LNCAP (cell line): Measurements from ENCODE around the gene AZU1.

Source experiments
- TF ChIP-seq, protein P1 (sequence below): fragments of 450-650 bp; IDR thresholded peaks from 2 replicates; pipeline ENCODE4 v1.5.1; 2017; ENCODE audit warnings: mild to moderate bottlenecking

The AZU1 gene

GRCh38 chr19:871446-872265 lies 44.0 kb downstream of the AZU1 start:
- TF ChIP-seq, protein P1, sequence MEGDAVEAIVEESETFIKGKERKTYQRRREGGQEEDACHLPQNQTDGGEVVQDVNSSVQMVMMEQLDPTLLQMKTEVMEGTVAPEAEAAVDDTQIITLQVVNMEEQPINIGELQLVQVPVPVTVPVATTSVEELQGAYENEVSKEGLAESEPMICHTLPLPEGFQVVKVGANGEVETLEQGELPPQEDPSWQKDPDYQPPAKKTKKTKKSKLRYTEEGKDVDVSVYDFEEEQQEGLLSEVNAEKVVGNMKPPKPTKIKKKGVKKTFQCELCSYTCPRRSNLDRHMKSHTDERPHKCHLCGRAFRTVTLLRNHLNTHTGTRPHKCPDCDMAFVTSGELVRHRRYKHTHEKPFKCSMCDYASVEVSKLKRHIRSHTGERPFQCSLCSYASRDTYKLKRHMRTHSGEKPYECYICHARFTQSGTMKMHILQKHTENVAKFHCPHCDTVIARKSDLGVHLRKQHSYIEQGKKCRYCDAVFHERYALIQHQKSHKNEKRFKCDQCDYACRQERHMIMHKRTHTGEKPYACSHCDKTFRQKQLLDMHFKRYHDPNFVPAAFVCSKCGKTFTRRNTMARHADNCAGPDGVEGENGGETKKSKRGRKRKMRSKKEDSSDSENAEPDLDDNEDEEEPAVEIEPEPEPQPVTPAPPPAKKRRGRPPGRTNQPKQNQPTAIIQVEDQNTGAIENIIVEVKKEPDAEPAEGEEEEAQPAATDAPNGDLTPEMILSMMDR, result no peak

DNA sequence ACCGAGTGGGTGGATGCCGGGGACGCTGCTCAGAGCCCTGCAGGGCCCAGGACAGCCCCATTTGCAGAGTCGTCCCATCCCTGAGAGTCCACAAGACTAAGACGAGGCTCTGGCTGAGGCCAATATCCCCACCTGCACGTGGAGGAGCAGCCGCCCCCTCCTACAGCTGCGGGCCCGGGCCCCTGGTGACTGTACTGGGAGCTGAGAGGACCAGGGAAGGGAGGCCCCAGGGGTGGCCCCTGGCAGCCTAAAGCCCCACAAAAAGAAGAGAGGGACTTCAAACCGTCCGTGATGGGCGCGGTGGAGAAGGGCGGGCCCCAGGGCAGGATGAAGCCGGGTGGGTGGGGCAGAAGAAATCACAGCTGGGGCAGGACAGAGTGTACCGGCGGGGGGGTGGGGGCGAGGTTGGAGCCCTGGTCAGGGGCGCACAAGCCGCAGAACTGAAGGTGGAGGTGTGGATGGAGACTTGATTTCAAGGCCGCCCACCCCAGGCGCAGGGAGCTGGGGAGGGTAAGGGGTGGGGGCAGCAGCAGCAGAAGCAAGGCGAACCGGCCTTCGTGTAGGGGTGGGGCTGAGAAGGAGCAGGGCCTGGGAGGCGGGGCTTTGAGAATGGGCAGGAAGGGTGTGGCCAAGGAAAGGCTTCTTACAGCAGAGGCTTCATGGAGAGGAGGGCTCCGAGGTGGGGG lies 44.8 kb downstream of the AZU1 start:
- TF ChIP-seq, protein P1, result no peak

DNA sequence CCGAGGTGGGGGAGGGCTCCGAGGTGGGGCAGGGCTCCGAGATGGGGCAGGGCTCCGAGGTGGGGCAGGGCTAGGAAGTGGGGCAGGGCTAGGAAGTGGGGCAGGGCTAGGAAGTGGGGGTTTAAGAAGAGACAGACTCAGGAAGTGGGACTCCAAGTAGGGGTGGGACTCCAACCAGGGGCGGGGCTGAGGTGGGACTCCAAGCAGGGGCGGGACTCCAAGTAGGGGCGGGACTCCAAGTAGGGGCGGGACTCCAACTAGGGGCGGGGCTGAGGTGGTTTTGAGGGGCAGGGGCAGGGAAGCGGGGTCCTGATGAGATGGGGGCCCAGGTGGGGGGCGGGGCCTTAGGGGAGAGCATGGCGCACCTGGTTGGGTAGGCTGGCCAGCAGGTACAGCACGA lies 45.4 kb downstream of the AZU1 start:
- TF ChIP-seq, protein P1, result no peak

GRCh38 chr19:873561-874041 lies 46.0 kb downstream of the AZU1 start:
- TF ChIP-seq, protein P1, result no peak

DNA sequence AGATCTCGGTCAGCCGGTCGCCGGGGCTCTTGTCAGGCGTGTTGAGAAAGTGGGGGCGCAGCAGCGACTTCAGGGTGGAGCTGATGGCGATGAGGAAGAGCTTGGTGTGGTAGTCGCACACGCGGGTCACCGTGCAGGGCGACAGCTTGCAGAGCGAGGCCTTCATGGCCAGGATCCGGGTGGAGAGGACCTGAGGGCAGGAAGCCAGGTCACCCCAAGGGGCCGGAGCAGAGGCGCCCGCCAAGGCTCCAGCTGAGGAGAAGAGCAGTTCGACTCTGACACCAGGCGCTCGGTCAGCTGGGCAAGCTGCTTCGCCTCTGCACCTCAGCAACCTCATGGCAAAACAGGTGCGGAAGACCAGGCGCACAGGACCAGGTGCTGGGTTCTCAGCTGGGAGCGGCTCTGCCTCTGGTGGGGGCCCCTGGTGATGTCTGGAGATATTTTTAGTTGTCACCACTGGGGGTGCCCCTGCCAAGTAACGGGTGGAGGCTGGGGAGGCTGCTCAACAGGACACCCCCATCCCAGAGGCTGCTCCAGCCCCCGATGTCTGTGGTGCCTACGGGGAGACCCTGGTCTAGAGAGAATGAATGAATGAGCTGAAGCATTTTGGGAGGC lies 47.7 kb downstream of the AZU1 start:
- TF ChIP-seq, protein P1, result no peak

- TF ChIP-seq, protein P1, result no peak
Observed at GRCh38 chr19:876089-876488, 48.5 kb downstream of the AZU1 start.

DNA sequence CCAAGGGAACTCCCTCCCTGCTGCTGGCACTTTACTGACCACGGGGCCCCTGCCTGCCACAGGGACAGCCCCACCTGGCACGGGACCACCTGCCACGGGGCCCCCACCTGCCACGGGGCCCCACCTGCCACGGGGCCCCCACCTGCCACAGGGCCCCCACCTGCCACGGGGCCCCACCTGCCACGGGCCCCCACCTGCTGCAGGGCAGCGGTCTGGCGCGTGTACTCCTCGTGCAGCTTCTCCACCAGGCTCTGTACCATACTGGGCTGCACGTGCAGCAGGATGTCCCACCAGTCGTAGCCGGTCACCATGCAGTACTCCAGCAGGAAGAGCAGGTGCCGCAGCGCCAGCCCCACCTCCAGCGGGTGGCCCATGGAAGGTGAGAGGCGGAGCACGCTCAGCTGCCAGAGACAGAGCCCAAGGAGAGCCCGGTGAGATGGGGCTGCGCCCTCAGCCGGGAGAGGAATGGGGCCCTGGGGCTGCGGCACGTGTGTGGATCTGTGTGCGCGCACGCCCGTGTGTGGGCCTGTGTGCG lies 49.2 kb downstream of the AZU1 start:
- TF ChIP-seq, protein P1, result no peak
